Tibial nerve (tissue), 3 donors: ENCODE data around the gene HPS4.

Experiments used
- EP300 ChIP-seq, 2 donors: sonication (generic); formaldehyde crosslinking; IDR thresholded peaks; one replicate each; pipeline ENCODE4 v1.6.1; 2017; ENCODE audit warnings: antibody characterized with exemption in 2 of 2, mild to moderate bottlenecking in 1 of 2
- POLR2A ChIP-seq, 2 donors: fragments of 450-650 bp; IDR thresholded peaks; one replicate each; pipeline ENCODE4 v1.6.1; 2017; ENCODE audit warnings: antibody characterized with exemption in 2 of 2, mild to moderate bottlenecking in 2 of 2, moderate library complexity in 2 of 2

DNA sequence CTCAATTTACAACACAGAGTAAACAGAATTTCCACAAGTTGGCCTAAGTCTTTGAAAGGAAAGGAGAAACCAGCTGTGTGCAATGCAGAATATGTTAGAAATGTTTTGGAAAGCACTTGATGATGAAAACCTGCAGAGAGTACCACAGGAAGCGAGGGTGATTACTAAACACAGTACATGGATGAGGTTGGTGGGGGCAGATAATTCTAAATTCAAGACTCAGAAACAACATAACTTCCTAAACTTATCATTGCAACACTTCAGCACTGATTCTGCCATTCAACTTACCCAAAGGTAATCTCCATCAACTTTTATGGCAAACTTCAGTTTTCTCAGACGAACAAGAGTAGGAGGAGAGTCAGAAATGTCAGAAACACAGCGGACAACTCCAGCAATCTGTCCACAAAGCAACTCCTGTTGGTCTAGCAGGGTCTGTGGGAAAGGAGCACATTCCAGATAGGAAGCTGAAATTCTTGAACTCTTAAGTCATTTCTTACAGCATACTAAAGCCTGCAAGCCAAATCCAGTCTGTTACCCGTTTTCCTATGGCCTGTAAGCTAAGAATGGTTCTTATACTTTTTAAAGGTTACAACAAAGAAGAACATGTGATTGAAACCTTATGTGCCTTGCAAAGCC is 6.8 kb downstream of the HPS4 start:
- TF ChIP-seq POLR2A (IDR thresholded peaks at IDR 0.05) (no peak), EP300 (IDR thresholded peaks at IDR 0.05) (no peak)
